ENCODE results near the gene PPID.

GRCh38 chr4:158710814-158711213, 12.4 kb downstream of the PPID start:
- TF ChIP-seq, protein P1, sequence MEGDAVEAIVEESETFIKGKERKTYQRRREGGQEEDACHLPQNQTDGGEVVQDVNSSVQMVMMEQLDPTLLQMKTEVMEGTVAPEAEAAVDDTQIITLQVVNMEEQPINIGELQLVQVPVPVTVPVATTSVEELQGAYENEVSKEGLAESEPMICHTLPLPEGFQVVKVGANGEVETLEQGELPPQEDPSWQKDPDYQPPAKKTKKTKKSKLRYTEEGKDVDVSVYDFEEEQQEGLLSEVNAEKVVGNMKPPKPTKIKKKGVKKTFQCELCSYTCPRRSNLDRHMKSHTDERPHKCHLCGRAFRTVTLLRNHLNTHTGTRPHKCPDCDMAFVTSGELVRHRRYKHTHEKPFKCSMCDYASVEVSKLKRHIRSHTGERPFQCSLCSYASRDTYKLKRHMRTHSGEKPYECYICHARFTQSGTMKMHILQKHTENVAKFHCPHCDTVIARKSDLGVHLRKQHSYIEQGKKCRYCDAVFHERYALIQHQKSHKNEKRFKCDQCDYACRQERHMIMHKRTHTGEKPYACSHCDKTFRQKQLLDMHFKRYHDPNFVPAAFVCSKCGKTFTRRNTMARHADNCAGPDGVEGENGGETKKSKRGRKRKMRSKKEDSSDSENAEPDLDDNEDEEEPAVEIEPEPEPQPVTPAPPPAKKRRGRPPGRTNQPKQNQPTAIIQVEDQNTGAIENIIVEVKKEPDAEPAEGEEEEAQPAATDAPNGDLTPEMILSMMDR (IDR thresholded peaks at IDR 0.05), result no peak
- TF ChIP-seq POLR2AphosphoS5 (IDR thresholded peaks at IDR 0.05) (no peak), EP300 (IDR thresholded peaks at IDR 0.05) (no peak)
